Measurements from ENCODE around the gene TBC1D22A. TPM values are rescaled to one million over a fixed set of nuclear protein-coding genes. Genes with fewer than 3 reads are reported as not detected.
A peak's percentile ranks its signal among the peaks of the same experiment; 100 is the strongest.

TBC1D22A gene
- polyA plus RNA-seq, 1 of the 3 experiments (the other 2 are of a cell fraction): 16.5 TPM

DNA sequence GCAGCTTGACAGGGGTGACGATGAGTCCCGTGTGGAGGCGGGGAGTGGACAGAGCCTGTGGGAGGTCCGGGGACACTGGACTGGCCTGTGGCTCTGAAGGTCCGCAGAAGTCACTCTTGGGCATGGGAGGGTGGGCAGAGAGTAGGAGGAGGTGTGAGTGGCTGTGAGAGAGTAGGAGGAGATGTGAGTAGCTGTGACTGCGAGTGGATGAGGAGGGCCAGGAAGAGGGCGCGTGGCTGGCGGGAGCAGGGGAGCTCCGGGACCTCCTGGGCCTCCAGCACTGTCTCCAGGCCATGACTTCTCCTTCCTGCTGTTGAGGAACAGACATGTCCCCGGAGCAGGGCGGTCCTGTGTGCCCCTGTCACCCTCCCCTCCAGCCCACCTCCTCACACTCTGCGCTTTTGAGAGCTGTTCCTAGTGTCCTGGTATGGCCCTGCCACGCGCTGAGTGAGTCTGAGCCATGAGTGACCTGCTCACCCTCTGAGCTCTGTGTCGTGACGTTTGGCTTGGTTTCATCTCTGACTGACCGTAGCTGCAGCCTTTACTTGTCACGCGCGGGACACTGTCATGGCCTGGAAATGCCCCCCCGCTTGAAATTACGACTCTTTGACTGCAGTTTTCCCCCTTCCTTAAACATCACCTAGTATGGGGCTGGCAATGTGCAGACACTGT is 391.5 kb downstream of the TBC1D22A start:
- Histone ChIP-seq H3K27ac (ENCODE audit: low read depth in 2 of 2, low read length in 1 of 2) (peak overlapping the region; percentile 44 to 46; a peak in 3 of 4 replicates), H3K79me2 (ENCODE audit: insufficient read depth) (no peaks in the 10 kb centered on the region), H3K4me2 (peak overlapping the region; percentile 42), H3K9me3 (no peaks in the 10 kb centered on the region), H3F3A (replicated peaks; ENCODE audit: insufficient read depth) (no peaks in the 10 kb centered on the region), H3K4me3 (ENCODE audit: low read depth in 2 of 2, low read length in 1 of 2) (peak overlapping the region in 1 of 2 experiments; percentile 24; a peak in 1 of 4 replicates), H3K27me3 (ENCODE audit: insufficient read depth) (no peaks in the 10 kb centered on the region), H4K20me1 (ENCODE audit: insufficient read depth) (no peaks in the 10 kb centered on the region), H3K9ac (no peak overlapping the region), H2AFZ (ENCODE audit: low read depth) (no peak overlapping the region), H3K36me3 (replicated peaks in 1 of 2; ENCODE audit: control insufficient read depth in 1 of 2, insufficient read depth in 2 of 2, low read length in 1 of 2) (no peaks in the 10 kb centered on the region), H3K9me2 (no peaks in the 10 kb centered on the region), H3K4me1 (ENCODE audit: control insufficient read depth in 1 of 2, insufficient read depth in 2 of 2, low read depth in 1 of 2, low read length in 1 of 2) (peaks cover 7 to 15% of the 10 kb centered on the region in 2 experiments; a peak in 3 of 4 replicates)
- peak; percentile 51 for DNase-seq
- ChIA-PET CTCF (interaction anchor here (1.1 to 1.6 kb wide), 2 partner anchors 309 to 395 kb away, joined by 3 to 5 read pairs; no protein-coding TSS in a partner anchor), POLR2A (no interaction called here)
- TF ChIP-seq RAD21 (IDR thresholded peaks at IDR 0.05; ENCODE audit: low read length) (no peak), YY1 (IDR thresholded peaks at IDR 0.05; ENCODE audit: low read depth) (no peak), EZH2phosphoT487 (IDR thresholded peaks at IDR 0.05; ENCODE audit: borderline replicate concordance, low read depth) (no peak), TCF12 (IDR thresholded peaks at IDR 0.05) (no peak), FOXJ3 (CRISPR knock-in tag; IDR thresholded peaks at IDR 0.05) (no peak), SIN3A (IDR thresholded peaks at IDR 0.05; ENCODE audit: borderline replicate concordance, low read depth, low read length) (no peak), TEAD4 (IDR thresholded peaks at IDR 0.05; ENCODE audit: borderline replicate concordance, insufficient read depth) (no peak), MXI1 (IDR thresholded peaks at IDR 0.05; ENCODE audit: low read depth, low read length) (no peak), MEF2A (IDR thresholded peaks at IDR 0.05; ENCODE audit: borderline replicate concordance, low read depth) (no peak), ELF1 (IDR thresholded peaks at IDR 0.05) (no peak)
- TF ChIP-seq, protein P1, sequence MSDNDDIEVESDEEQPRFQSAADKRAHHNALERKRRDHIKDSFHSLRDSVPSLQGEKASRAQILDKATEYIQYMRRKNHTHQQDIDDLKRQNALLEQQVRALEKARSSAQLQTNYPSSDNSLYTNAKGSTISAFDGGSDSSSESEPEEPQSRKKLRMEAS (IDR thresholded peaks at IDR 0.05; ENCODE audit: low read depth): no peak
- WGBS (ENCODE audit: low lambda C conversion rate): 83% methylated on average over 19 of the region's 23 CpGs

DNA sequence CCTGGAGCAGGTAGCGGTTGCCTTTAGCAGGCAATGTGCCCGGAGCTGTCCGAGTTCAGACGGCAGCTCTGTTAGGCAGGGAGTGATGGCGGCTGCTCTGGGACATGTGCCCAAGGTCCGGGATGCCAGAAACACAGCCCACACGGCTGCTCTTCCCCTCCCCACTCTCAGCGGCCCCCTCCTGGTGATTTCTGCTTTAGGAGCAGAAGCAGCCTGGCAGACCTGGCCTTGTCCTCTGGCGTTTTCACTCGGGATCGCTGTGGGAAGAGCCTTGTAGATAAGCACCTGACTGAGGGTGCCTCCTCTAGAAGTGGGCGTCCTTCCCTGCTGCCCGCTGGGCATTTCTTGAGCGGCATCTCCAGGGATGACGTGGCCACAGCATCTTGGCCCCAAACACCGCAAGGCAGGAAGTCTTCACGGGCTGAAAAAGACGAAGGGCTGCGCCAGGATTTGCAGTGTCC is 392.2 kb downstream of the TBC1D22A start:
- Histone ChIP-seq H3K27ac (ENCODE audit: low read depth in 2 of 2, low read length in 1 of 2) (peak overlapping the region; percentile 44 to 46; a peak in 3 of 4 replicates), H3K9me2 (no peaks in the 10 kb centered on the region), H3K36me3 (replicated peaks in 1 of 2; ENCODE audit: control insufficient read depth in 1 of 2, insufficient read depth in 2 of 2, low read length in 1 of 2) (no peaks in the 10 kb centered on the region), H4K20me1 (ENCODE audit: insufficient read depth) (no peaks in the 10 kb centered on the region), H3K4me3 (ENCODE audit: low read depth in 2 of 2, low read length in 1 of 2) (peak overlapping the region in 1 of 2 experiments; percentile 24; a peak in 1 of 4 replicates), H3K9ac (peak overlapping the region; percentile 0; the same call in 1 of the 2 replicates), H3K4me1 (ENCODE audit: control insufficient read depth in 1 of 2, insufficient read depth in 2 of 2, low read depth in 1 of 2, low read length in 1 of 2) (peaks cover 7 to 15% of the 10 kb centered on the region in 2 experiments; a peak in 3 of 4 replicates), H3K4me2 (peak overlapping the region; percentile 42), H2AFZ (ENCODE audit: low read depth) (no peak overlapping the region), H3F3A (replicated peaks; ENCODE audit: insufficient read depth) (no peaks in the 10 kb centered on the region), H3K79me2 (ENCODE audit: insufficient read depth) (no peaks in the 10 kb centered on the region), H3K27me3 (ENCODE audit: insufficient read depth) (no peaks in the 10 kb centered on the region), H3K9me3 (no peaks in the 10 kb centered on the region)
- ChIA-PET CTCF (interaction anchor here (1.6 kb wide), 1 partner anchor 310 kb away, joined by 5 read pairs; no protein-coding TSS in a partner anchor), POLR2A (no interaction called here)
- DNase-seq: peak; percentile 88
- WGBS (ENCODE audit: low lambda C conversion rate): 25% methylated on average over 10 of the region's 19 CpGs
- TF ChIP-seq SMC3 (IDR thresholded peaks at IDR 0.05; ENCODE audit: low read depth, low read length): no peak
- TF ChIP-seq, protein P2, sequence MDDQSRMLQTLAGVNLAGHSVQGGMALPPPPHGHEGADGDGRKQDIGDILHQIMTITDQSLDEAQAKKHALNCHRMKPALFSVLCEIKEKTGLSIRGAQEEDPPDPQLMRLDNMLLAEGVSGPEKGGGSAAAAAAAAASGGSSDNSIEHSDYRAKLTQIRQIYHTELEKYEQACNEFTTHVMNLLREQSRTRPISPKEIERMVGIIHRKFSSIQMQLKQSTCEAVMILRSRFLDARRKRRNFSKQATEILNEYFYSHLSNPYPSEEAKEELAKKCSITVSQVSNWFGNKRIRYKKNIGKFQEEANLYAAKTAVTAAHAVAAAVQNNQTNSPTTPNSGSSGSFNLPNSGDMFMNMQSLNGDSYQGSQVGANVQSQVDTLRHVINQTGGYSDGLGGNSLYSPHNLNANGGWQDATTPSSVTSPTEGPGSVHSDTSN (IDR thresholded peaks at IDR 0.05): no peak; the same call in 1 of the 2 replicates
- TF ChIP-seq TEAD4 (IDR thresholded peaks at IDR 0.05; ENCODE audit: borderline replicate concordance, insufficient read depth): no peak
- TF ChIP-seq, protein P3, sequence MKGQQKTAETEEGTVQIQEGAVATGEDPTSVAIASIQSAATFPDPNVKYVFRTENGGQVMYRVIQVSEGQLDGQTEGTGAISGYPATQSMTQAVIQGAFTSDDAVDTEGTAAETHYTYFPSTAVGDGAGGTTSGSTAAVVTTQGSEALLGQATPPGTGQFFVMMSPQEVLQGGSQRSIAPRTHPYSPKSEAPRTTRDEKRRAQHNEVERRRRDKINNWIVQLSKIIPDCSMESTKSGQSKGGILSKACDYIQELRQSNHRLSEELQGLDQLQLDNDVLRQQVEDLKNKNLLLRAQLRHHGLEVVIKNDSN (IDR thresholded peaks at IDR 0.05; ENCODE audit: borderline replicate concordance, low read depth): 0 out of 2 replicates have a peak, but pooled peaks have one; percentile 11
- TF ChIP-seq EP300 (IDR thresholded peaks at IDR 0.05; ENCODE audit: borderline replicate concordance in 1 of 2, low read depth in 1 of 2, low read length in 1 of 2): 0 out of 4 replicates have a peak, but pooled peaks of 1 of the 2 experiments have one; percentile 23
- TF ChIP-seq TCF12 (IDR thresholded peaks at IDR 0.05): no peak
- TF ChIP-seq, protein P4, sequence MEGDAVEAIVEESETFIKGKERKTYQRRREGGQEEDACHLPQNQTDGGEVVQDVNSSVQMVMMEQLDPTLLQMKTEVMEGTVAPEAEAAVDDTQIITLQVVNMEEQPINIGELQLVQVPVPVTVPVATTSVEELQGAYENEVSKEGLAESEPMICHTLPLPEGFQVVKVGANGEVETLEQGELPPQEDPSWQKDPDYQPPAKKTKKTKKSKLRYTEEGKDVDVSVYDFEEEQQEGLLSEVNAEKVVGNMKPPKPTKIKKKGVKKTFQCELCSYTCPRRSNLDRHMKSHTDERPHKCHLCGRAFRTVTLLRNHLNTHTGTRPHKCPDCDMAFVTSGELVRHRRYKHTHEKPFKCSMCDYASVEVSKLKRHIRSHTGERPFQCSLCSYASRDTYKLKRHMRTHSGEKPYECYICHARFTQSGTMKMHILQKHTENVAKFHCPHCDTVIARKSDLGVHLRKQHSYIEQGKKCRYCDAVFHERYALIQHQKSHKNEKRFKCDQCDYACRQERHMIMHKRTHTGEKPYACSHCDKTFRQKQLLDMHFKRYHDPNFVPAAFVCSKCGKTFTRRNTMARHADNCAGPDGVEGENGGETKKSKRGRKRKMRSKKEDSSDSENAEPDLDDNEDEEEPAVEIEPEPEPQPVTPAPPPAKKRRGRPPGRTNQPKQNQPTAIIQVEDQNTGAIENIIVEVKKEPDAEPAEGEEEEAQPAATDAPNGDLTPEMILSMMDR (IDR thresholded peaks at IDR 0.05): no peak; the same call in 1 of the 2 replicates
- TF ChIP-seq RFX5 (IDR thresholded peaks at IDR 0.05; ENCODE audit: low read length): no peak
- TF ChIP-seq RAD21 (IDR thresholded peaks at IDR 0.05; ENCODE audit: low read length): peak; percentile 17; the same call in 1 of the 2 replicates
- TF ChIP-seq, protein P5, sequence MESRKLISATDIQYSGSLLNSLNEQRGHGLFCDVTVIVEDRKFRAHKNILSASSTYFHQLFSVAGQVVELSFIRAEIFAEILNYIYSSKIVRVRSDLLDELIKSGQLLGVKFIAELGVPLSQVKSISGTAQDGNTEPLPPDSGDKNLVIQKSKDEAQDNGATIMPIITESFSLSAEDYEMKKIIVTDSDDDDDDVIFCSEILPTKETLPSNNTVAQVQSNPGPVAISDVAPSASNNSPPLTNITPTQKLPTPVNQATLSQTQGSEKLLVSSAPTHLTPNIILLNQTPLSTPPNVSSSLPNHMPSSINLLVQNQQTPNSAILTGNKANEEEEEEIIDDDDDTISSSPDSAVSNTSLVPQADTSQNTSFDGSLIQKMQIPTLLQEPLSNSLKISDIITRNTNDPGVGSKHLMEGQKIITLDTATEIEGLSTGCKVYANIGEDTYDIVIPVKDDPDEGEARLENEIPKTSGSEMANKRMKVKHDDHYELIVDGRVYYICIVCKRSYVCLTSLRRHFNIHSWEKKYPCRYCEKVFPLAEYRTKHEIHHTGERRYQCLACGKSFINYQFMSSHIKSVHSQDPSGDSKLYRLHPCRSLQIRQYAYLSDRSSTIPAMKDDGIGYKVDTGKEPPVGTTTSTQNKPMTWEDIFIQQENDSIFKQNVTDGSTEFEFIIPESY (IDR thresholded peaks at IDR 0.05; ENCODE audit: borderline replicate concordance, low read depth): no peak
- no peak for TF ChIP-seq NRF1 (IDR thresholded peaks at IDR 0.05; ENCODE audit: low read depth, low read length)
- no peak for TF ChIP-seq RXRA (IDR thresholded peaks at IDR 0.05; ENCODE audit: borderline replicate concordance, low read depth)
- TF ChIP-seq SIN3A (IDR thresholded peaks at IDR 0.05; ENCODE audit: borderline replicate concordance, low read depth, low read length): no peak
